IPS-15b (cell line): ENCODE results near the gene BAX.

Experiments used
- H3K27me3 ChIP-seq: one replicate; pipeline ENCODE4 v1.6.1; 2013; ENCODE audit warnings: low read length; ENCODE audit not compliant: control insufficient read depth, insufficient read depth
- H3K36me3 ChIP-seq: one replicate; pipeline ENCODE4 v1.6.1; 2013; ENCODE audit warnings: low read length; ENCODE audit not compliant: control insufficient read depth, insufficient read depth
- H3K4me1 ChIP-seq: one replicate; pipeline ENCODE4 v1.6.1; 2013; ENCODE audit warnings: mild to moderate bottlenecking, low read length; ENCODE audit not compliant: control insufficient read depth, insufficient read depth
- H3K4me3 ChIP-seq: one replicate; pipeline ENCODE4 v1.5.1; 2013; ENCODE audit warnings: low read depth, low read length
- H3K9ac ChIP-seq: one replicate; pipeline ENCODE4 v1.6.1; 2013; ENCODE audit warnings: low read depth, mild to moderate bottlenecking, low read length
- H3K9me3 ChIP-seq: one replicate; pipeline ENCODE4 v1.6.1; 2013; ENCODE audit warnings: mild to moderate bottlenecking, low read length; ENCODE audit not compliant: control insufficient read depth, insufficient read depth

BAX gene

GRCh38 chr19:48965806-48966540 is 11.3 kb downstream of the BAX start:
- peaks cover 16% of the 10 kb centered on the region for H3K36me3 ChIP-seq
- H3K9me3 ChIP-seq: no peaks in the 10 kb centered on the region
- peak overlapping the region; percentile 97 for H3K9ac ChIP-seq
- peak overlapping the region; percentile 94 for H3K4me3 ChIP-seq
- H3K27me3 ChIP-seq: no peaks in the 10 kb centered on the region
- H3K4me1 ChIP-seq: peaks cover 15% of the 10 kb centered on the region

GRCh38 chr19:48966541-48967345 is 12.1 kb downstream of the BAX start:
- Histone ChIP-seq H3K27me3 (no peaks in the 10 kb centered on the region), H3K9me3 (no peaks in the 10 kb centered on the region), H3K36me3 (peaks cover 15% of the 10 kb centered on the region), H3K4me3 (peak overlapping the region; percentile 94), H3K4me1 (peaks cover 18% of the 10 kb centered on the region), H3K9ac (peak overlapping the region; percentile 97)

- Histone ChIP-seq H3K9ac (no peak overlapping the region), H3K4me3 (no peak overlapping the region), H3K4me1 (peaks cover 16% of the 10 kb centered on the region), H3K36me3 (peaks cover 15% of the 10 kb centered on the region), H3K27me3 (no peaks in the 10 kb centered on the region), H3K9me3 (no peaks in the 10 kb centered on the region)
Measured at GRCh38 chr19:48967346-48968178, 12.9 kb downstream of the BAX start.

GRCh38 chr19:48968179-48968661 is 13.5 kb downstream of the BAX start:
- Histone ChIP-seq H3K36me3 (peaks cover 15% of the 10 kb centered on the region), H3K9me3 (no peaks in the 10 kb centered on the region), H3K4me1 (peaks cover 15% of the 10 kb centered on the region), H3K9ac (no peak overlapping the region), H3K4me3 (no peak overlapping the region), H3K27me3 (no peaks in the 10 kb centered on the region)

- H3K4me1 ChIP-seq: peaks cover 13% of the 10 kb centered on the region
- no peak overlapping the region for H3K4me3 ChIP-seq
- peaks cover 15% of the 10 kb centered on the region for H3K36me3 ChIP-seq
Measured at GRCh38 chr19:48968813-48969218, 14.1 kb downstream of the BAX start.

GRCh38 chr19:48969276-48970138 is 14.8 kb downstream of the BAX start:
- Histone ChIP-seq H3K9me3 (no peaks in the 10 kb centered on the region), H3K27me3 (no peaks in the 10 kb centered on the region), H3K36me3 (peaks cover 16% of the 10 kb centered on the region), H3K4me1 (peaks cover 8% of the 10 kb centered on the region), H3K4me3 (no peak overlapping the region), H3K9ac (no peak overlapping the region)

More at GRCh38 chr19:48968813-48969218, 14.1 kb downstream of the BAX start:
- Histone ChIP-seq H3K9ac (no peak overlapping the region), H3K27me3 (no peaks in the 10 kb centered on the region), H3K9me3 (no peaks in the 10 kb centered on the region)

- H3K9ac ChIP-seq: no peak overlapping the region
- H3K36me3 ChIP-seq: peaks cover 18% of the 10 kb centered on the region
- H3K27me3 ChIP-seq: no peaks in the 10 kb centered on the region
- no peak overlapping the region for H3K4me3 ChIP-seq
- no peaks in the 10 kb centered on the region for H3K9me3 ChIP-seq
- H3K4me1 ChIP-seq: peaks cover 6% of the 10 kb centered on the region
Measured at GRCh38 chr19:48970139-48970766, 15.6 kb downstream of the BAX start.

- no peak overlapping the region for H3K9ac ChIP-seq
- no peaks in the 10 kb centered on the region for H3K27me3 ChIP-seq
- peaks cover 17% of the 10 kb centered on the region for H3K36me3 ChIP-seq
- no peak overlapping the region for H3K4me3 ChIP-seq
- peaks cover 6% of the 10 kb centered on the region for H3K4me1 ChIP-seq
- no peaks in the 10 kb centered on the region for H3K9me3 ChIP-seq
Measured at GRCh38 chr19:48970923-48971395, 16.3 kb downstream of the BAX start.

- no peaks in the 10 kb centered on the region for H3K9me3 ChIP-seq
- no peaks in the 10 kb centered on the region for H3K27me3 ChIP-seq
- H3K36me3 ChIP-seq: peaks cover 8% of the 10 kb centered on the region
- peaks cover 1% of the 10 kb centered on the region for H3K4me1 ChIP-seq
- H3K4me3 ChIP-seq: no peak overlapping the region
- H3K9ac ChIP-seq: no peak overlapping the region
Measured at GRCh38 chr19:48975947-48976847, 21.5 kb downstream of the BAX start.

GRCh38 chr19:48977061-48977460 is 22.4 kb downstream of the BAX start:
- no peaks in the 10 kb centered on the region for H3K27me3 ChIP-seq
- peaks cover 10% of the 10 kb centered on the region for H3K36me3 ChIP-seq
- H3K9ac ChIP-seq: no peak overlapping the region
- H3K4me1 ChIP-seq: no peaks in the 10 kb centered on the region
- H3K9me3 ChIP-seq: no peaks in the 10 kb centered on the region
- H3K4me3 ChIP-seq: no peak overlapping the region
